ENCODE measurements around the gene PGR. TPM values are rescaled to one million over a fixed set of nuclear protein-coding genes. Genes with fewer than 3 reads are reported as not detected.
A peak's percentile ranks its signal among the peaks of the same experiment; 100 is the strongest.

The PGR gene
- total RNA-seq, 6 experiments from 2014 or later: not detected

- Mint-ChIP-seq H3K27ac (no peak overlapping the region), H3K36me3 (ENCODE audit: low read depth) (peaks cover 5% of the 10 kb centered on the region; the same call in 1 of the 2 replicates), H3K9me3 (peaks cover 19% of the 10 kb centered on the region), H3K27me3 (ENCODE audit: insufficient read depth) (no peaks in the 10 kb centered on the region), H3K4me1 (ENCODE audit: low read depth) (no peaks in the 10 kb centered on the region), H3K4me3 (no peak overlapping the region)
- no peak for DNase-seq
- TF ChIP-seq CTCF (IDR thresholded peaks at IDR 0.05): no peak
These were observed 79.8 kb downstream of the PGR start for GRCh38 chr11:101049813-101050212.

DNA sequence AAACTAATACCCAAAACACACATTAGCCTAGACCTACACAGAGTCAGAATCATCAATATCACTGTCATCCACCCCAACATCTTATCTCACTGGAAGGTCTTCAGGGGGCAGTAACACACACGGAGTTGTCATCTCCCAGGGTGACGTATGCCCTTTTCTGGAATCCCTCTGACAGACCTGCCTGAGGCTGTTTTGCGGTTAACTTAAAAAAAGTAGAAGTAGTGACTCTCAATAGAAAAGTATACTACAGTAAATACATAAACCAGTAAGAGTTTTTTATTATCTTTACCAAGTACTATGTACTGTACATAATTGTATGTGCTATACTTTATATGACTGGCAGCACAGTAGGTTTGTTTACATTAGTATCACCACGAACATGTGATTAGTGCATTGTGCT is 80.5 kb downstream of the PGR start:
- Mint-ChIP-seq H3K4me1 (ENCODE audit: low read depth) (no peaks in the 10 kb centered on the region), H3K27me3 (ENCODE audit: insufficient read depth) (no peaks in the 10 kb centered on the region), H3K4me3 (no peak overlapping the region), H3K36me3 (ENCODE audit: low read depth) (peaks cover 5% of the 10 kb centered on the region; the same call in 1 of the 2 replicates), H3K27ac (no peak overlapping the region), H3K9me3 (peaks cover 19% of the 10 kb centered on the region)
- no peak for TF ChIP-seq CTCF (IDR thresholded peaks at IDR 0.05)
- peak; percentile 1 for DNase-seq

GRCh38 chr11:101048479-101048878 is 81.1 kb downstream of the PGR start:
- Mint-ChIP-seq H3K36me3 (ENCODE audit: low read depth) (peaks cover 5% of the 10 kb centered on the region; the same call in 1 of the 2 replicates), H3K27me3 (ENCODE audit: insufficient read depth) (no peaks in the 10 kb centered on the region), H3K4me1 (ENCODE audit: low read depth) (no peaks in the 10 kb centered on the region), H3K9me3 (peaks cover 20% of the 10 kb centered on the region), H3K4me3 (no peak overlapping the region), H3K27ac (no peak overlapping the region)
- TF ChIP-seq CTCF (IDR thresholded peaks at IDR 0.05): no peak
- no peak for DNase-seq

- Mint-ChIP-seq H3K36me3 (ENCODE audit: low read depth) (peaks cover 4% of the 10 kb centered on the region; the same call in 1 of the 2 replicates), H3K27ac (no peak overlapping the region), H3K4me3 (no peak overlapping the region), H3K4me1 (ENCODE audit: low read depth) (no peaks in the 10 kb centered on the region), H3K9me3 (peaks cover 22% of the 10 kb centered on the region), H3K27me3 (ENCODE audit: insufficient read depth) (no peaks in the 10 kb centered on the region)
- no peak for TF ChIP-seq CTCF (IDR thresholded peaks at IDR 0.05)
- no peak for DNase-seq
These were observed 82.7 kb downstream of the PGR start for GRCh38 chr11:101046947-101047346.

DNA sequence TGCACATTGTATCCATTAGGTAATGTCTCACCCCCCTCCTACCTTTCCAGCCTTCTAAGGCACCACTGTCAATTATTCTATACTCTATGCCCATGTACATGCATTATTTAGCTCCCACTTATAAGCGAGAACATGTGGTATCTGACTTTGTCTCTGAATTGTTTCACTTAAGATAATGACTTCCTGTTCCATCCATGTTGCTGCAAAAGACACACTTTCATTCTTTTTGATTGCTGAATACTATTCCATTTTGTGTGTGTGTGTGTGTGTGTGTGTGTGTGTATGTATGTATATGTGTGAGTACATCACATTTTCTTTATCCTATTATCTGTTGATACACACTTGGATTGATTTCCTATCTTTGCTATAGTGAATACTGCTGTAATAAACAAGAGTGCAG is 84.2 kb downstream of the PGR start:
- H3K4me1 Mint-ChIP-seq (ENCODE audit: low read depth): no peaks in the 10 kb centered on the region
- no peaks in the 10 kb centered on the region for H3K36me3 Mint-ChIP-seq (ENCODE audit: low read depth)
- H3K27ac Mint-ChIP-seq: no peak overlapping the region
- DNase-seq: no peak
- no peak overlapping the region for H3K4me3 Mint-ChIP-seq
- no peaks in the 10 kb centered on the region for H3K27me3 Mint-ChIP-seq (ENCODE audit: insufficient read depth)
- peaks cover 25% of the 10 kb centered on the region for H3K9me3 Mint-ChIP-seq
- no peak for TF ChIP-seq CTCF (IDR thresholded peaks at IDR 0.05)

- Mint-ChIP-seq H3K36me3 (ENCODE audit: low read depth) (no peaks in the 10 kb centered on the region), H3K4me3 (no peak overlapping the region), H3K27ac (no peak overlapping the region), H3K27me3 (ENCODE audit: insufficient read depth) (no peaks in the 10 kb centered on the region), H3K9me3 (peaks cover 28% of the 10 kb centered on the region), H3K4me1 (ENCODE audit: low read depth) (no peaks in the 10 kb centered on the region)
- DNase-seq: no peak
- no peak for TF ChIP-seq CTCF (IDR thresholded peaks at IDR 0.05)
These were observed 85.7 kb downstream of the PGR start for GRCh38 chr11:101043940-101044339.
